H1 (cell line): ENCODE data around the gene C12orf43. TPM values are rescaled to one million over a fixed set of nuclear protein-coding genes. Genes with fewer than 3 reads are reported as not detected.

Experiments
- SIN3A ChIP-seq, 2 experiments: IDR thresholded peaks in 1 of 2; conservative IDR thresholded peaks in 1 of 2; 2 replicates each; pipeline ENCODE4 v1.6.1; 2011 to 2012; ENCODE audit warnings: low read length in 2 of 2, improper control_type of control experiment in 1 of 2, low read depth in 1 of 2, mild to moderate bottlenecking in 1 of 2
- polyA plus RNA-seq, 7 experiments: library from polyadenylated mRNA; depleted of rRNA in 3 of 7; stranded (reverse) in 5 of 7; unstranded in 2 of 7; fragments of >200 nt in 5 of 7; fragments of 200-250 nt in 2 of 7; gene quantifications; 1 replicate in 5 of 7; 2 replicates in 1 of 7; 4 replicates in 1 of 7; pipeline versions ENCODE4 v1.2.1 to v1.2.3, GENCODE V29; 2011 to 2013; ENCODE audit warnings: missing spikeins in 2 of 7, mixed read lengths in 2 of 7
- total RNA-seq: library from RNA; stranded (reverse); fragmentation: NEBNext Ultra II Directional; extraction: Animal tissue kit (Norgen Biotek cat#: 25700); gene quantifications from 2 replicates; pipeline ENCODE4 v1.2.1, GENCODE V29; 2021

C12orf43 gene
- total and polyA plus RNA-seq, 2 of the 8 experiments (the other 6 are each of a cell fraction or from before 2014, with no cell fraction given), result 9.2 to 22.3 TPM

DNA sequence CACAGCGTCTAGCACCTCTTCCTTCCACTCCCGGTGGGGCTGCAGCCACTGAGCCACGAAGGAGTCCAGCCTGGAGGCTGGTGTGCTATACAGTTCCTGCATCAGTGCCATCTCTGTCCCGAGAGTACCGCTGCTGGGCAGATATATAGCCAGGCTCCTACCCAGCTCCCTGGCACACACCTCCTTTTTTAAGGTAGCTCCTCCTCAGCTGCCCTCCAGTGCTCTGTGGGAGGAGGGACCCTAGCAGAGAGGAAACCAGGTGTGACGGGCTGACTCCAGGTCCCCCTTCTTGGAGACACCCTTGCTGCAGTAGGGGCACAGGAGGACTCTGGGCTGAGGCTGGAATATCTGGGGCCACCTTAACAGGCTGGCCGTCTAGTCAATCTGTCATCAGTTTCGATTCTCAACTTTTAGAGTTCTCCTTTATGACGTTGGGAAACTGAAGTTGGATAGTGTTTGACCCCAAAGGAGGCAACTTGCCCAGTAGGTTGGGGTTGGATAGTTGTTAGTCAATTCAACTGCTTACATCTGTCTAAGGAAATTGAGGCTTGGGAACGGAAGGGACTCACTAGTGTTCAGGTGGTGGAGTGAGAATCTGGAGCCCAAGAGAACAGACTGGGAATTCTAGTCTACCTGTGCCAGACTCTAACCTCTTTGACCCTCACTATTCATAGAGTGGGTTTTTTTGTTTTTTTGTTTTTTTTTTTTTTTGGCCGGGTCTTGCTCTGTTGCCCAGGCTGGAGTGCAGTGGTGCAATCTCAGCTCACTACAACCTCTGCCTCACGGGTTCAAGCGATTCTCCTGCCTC, 22.8 kb upstream of the C12orf43 start, which contains the start of gene OASL (continued):
- no peak for TF ChIP-seq SIN3A (conservative IDR thresholded peaks at IDR 0.05 in 1 of 2, IDR thresholded peaks at IDR 0.05 in 1 of 2; ENCODE audit: low read depth in 1 of 2, low read length in 2 of 2)
